ENCODE results near the gene MED4.

- TF ChIP-seq CTCF (IDR thresholded peaks at IDR 0.05) (peak; percentile 50 to 83 (median 80)), POLR2A (IDR thresholded peaks at IDR 0.05) (no peak)
Measured at GRCh38 chr13:48126944-48127830, 32.3 kb upstream of the MED4 start.

Data from prostate gland (tissue), 2 donors.